K562 (cell line): Measurements from ENCODE around the gene YY1AP1. TPM values are rescaled to one million over a fixed set of nuclear protein-coding genes. Genes with fewer than 3 reads are reported as not detected.

Source experiments
- ASH1L ChIP-seq: fragments of 450-650 bp; IDR thresholded peaks from 2 replicates; pipeline ENCODE4 v1.6.1; 2018; ENCODE audit warnings: borderline replicate concordance, mild to moderate bottlenecking, low read depth; ENCODE audit not compliant: partially characterized antibody
- BCL6 ChIP-seq: fragments of 250-450 bp; sonication (Bioruptor Pico); IDR thresholded peaks from 2 replicates; pipeline ENCODE4 v1.4.0; 2020
- C11orf30 ChIP-seq: fragments of 450-650 bp; IDR thresholded peaks from 2 replicates; pipeline ENCODE4 v1.6.1; 2016; ENCODE audit warnings: low read depth, mild to moderate bottlenecking
- CEBPG ChIP-seq, 3 experiments: fragments of 200-800 bp in 1 of 3; sonication (Bioruptor generic) in 1 of 3; sonication (generic) in 1 of 3; formaldehyde crosslinking in 1 of 3; IDR thresholded peaks in 2 of 3; conservative IDR thresholded peaks in 1 of 3; 2 replicates each; pipeline versions ENCODE4 v1.6.1 to v1.8.0; 2016 to 2022; ENCODE audit warnings: missing compliant biosample characterization in 2 of 3, missing genetic modification characterization in 2 of 3, mild to moderate bottlenecking in 1 of 3, missing genetic modification reagents in 1 of 3
- CHD4 ChIP-seq: fragments of 200-600 bp; sonication (generic); IDR thresholded peaks from 3 replicates; pipeline ENCODE4 v1.6.1; 2012; ENCODE audit warnings: low read depth, mild to moderate bottlenecking, mixed read lengths, low read length, inconsistent platforms; ENCODE audit not compliant: insufficient read depth, insufficient replicate concordance, poor library complexity, severe bottlenecking
- GATA2 ChIP-seq: sonication (generic); formaldehyde crosslinking; IDR thresholded peaks from 2 replicates; pipeline ENCODE4 v1.4.0; 2020; ENCODE audit warnings: mild to moderate bottlenecking, missing genetic modification reagents
- GATAD2B ChIP-seq: fragments of 450-650 bp; IDR thresholded peaks from 2 replicates; pipeline ENCODE4 v1.6.1; 2017; ENCODE audit warnings: mild to moderate bottlenecking, borderline replicate concordance
- HBP1 ChIP-seq: fragments of 450-650 bp; formaldehyde crosslinking; IDR thresholded peaks from 2 replicates; pipeline ENCODE4 v1.4.0; 2022; ENCODE audit warnings: missing genetic modification characterization
- LEF1 ChIP-seq: fragments of 450-650 bp; IDR thresholded peaks from 2 replicates; pipeline ENCODE4 v1.6.1; 2016; ENCODE audit warnings: mild to moderate bottlenecking
- PHF20 ChIP-seq: fragments of 450-650 bp; IDR thresholded peaks from 2 replicates; pipeline ENCODE4 v1.6.1; 2018; ENCODE audit not compliant: partially characterized antibody
- POLR2AphosphoS2 ChIP-seq: IDR thresholded peaks from 2 replicates; pipeline ENCODE4 v1.6.1; 2012; ENCODE audit warnings: low read length, improper control_type of control experiment
- SAP30 ChIP-seq: fragments of 200-600 bp; sonication (generic); IDR thresholded peaks from 2 replicates; pipeline ENCODE4 v1.6.1; 2012; ENCODE audit warnings: borderline replicate concordance, low read depth, mild to moderate bottlenecking, moderate library complexity, low read length, control low read depth, inconsistent platforms; ENCODE audit not compliant: insufficient read depth, poor library complexity, severe bottlenecking
- SIN3A ChIP-seq, 2 experiments: fragments of 150-350 bp in 1 of 2; IDR thresholded peaks; 2 replicates each; pipeline ENCODE4 v1.6.1; 2011 to 2016; ENCODE audit warnings: borderline replicate concordance in 2 of 2, low read depth in 2 of 2, low read length in 2 of 2, mild to moderate bottlenecking in 2 of 2, moderate library complexity in 2 of 2; ENCODE audit not compliant: control insufficient read depth in 1 of 2
- SMARCB1 ChIP-seq: IDR thresholded peaks from 2 replicates; pipeline ENCODE4 v1.6.1; 2011; ENCODE audit warnings: improper control_type of control experiment, low read depth; ENCODE audit not compliant: insufficient read length
- VEZF1 ChIP-seq: fragments of 200-800 bp; sonication (Bioruptor generic); IDR thresholded peaks from 2 replicates; pipeline ENCODE4 v1.6.1; 2017; ENCODE audit warnings: missing genetic modification characterization, missing compliant biosample characterization
- YBX1 ChIP-seq: fragments of 450-650 bp; IDR thresholded peaks from 2 replicates; pipeline ENCODE4 v1.7.1; 2016; ENCODE audit warnings: mild to moderate bottlenecking
- ZBTB11 ChIP-seq, 3 experiments: fragments of 200-800 bp in 1 of 3; fragments of 250-450 bp in 1 of 3; fragments of 450-650 bp in 1 of 3; sonication (Bioruptor Pico) in 1 of 3; sonication (Bioruptor generic) in 1 of 3; formaldehyde crosslinking in 1 of 3; IDR thresholded peaks; 2 replicates each; pipeline versions ENCODE4 v1.6.1 to v1.8.0; 2016 to 2022; ENCODE audit warnings: mild to moderate bottlenecking in 2 of 3, missing genetic modification characterization in 2 of 3, missing compliant biosample characterization in 1 of 3, moderate library complexity in 1 of 3
- ZBTB33 ChIP-seq: sonication (generic); formaldehyde crosslinking; IDR thresholded peaks from 2 replicates; pipeline ENCODE4 v1.8.1; 2023; ENCODE audit warnings: mild to moderate bottlenecking, missing genetic modification reagents
- polyA plus RNA-seq, 8 experiments: library from polyadenylated mRNA; depleted of rRNA in 4 of 8; stranded (reverse) in 5 of 8; unstranded in 3 of 8; fragments of >200 nt; fragmentation: Nextera tagmentation in 2 of 8; fragmentation: Illumina TruSeq in 1 of 8; extraction: Ambion mirVana in 2 of 8; extraction: Trizol in 1 of 8; gene quantifications; 2 replicates each; pipeline versions ENCODE4 v1.2.1 to v1.2.3, GENCODE V29; 2011 to 2014; ENCODE audit warnings: inconsistent platforms in 1 of 8, missing spikeins in 1 of 8
- total RNA-seq, 7 experiments: library from RNA; depleted of rRNA in 6 of 7; stranded (reverse); fragments of >200 nt in 6 of 7; fragmentation: Illumina TruSeq in 2 of 7; extraction: Trizol in 2 of 7; gene quantifications; 2 replicates each; pipeline versions ENCODE4 v1.2.1 to v1.2.3, GENCODE V29; 2011 to 2021; ENCODE audit warnings: low replicate concordance in 1 of 7

Gene YY1AP1
- total and polyA plus RNA-seq, 9 of the 15 experiments (the other 6 are each of a cell fraction or from before 2014, with no cell fraction given) = 18.4 to 90.7 (median 42.9) TPM

- no peak for TF ChIP-seq C11orf30
- no peak for TF ChIP-seq CEBPG (CRISPR knock-in tag; IDR thresholded peaks at IDR 0.05)
- no peak for TF ChIP-seq CEBPG (tag; conservative IDR thresholded peaks at IDR 0.05 in 1 of 2, IDR thresholded peaks at IDR 0.05 in 1 of 2)
- TF ChIP-seq ZBTB11 (CRISPR knock-in tag; IDR thresholded peaks at IDR 0.05) = no peak
- peak; percentile 62; the same call in 1 of the 2 replicates for TF ChIP-seq LEF1
- no peak for TF ChIP-seq SMARCB1
- no peak for TF ChIP-seq HBP1
- peak; percentile 53; the same call in 1 of the 2 replicates for TF ChIP-seq GATAD2B
- no peak for TF ChIP-seq YBX1
- no peak for TF ChIP-seq POLR2AphosphoS2
- no peak for TF ChIP-seq VEZF1
- TF ChIP-seq PHF20 = no peak
- no peak for TF ChIP-seq CHD4
- peak; percentile 17; the same call in 1 of the 2 replicates for TF ChIP-seq ZBTB33
- TF ChIP-seq SAP30 = no peak
- TF ChIP-seq ASH1L = no peak
- peak; percentile 87 for TF ChIP-seq GATA2 (CRISPR knock-in tag)
- no peak for TF ChIP-seq BCL6 (CRISPR knock-in tag)
- 0 out of 4 replicates have a peak, but pooled peaks of 1 of the 2 experiments have one; percentile 7 for TF ChIP-seq SIN3A (IDR thresholded peaks at IDR 0.05; ENCODE audit: borderline replicate concordance in 2 of 2, control insufficient read depth in 1 of 2, low read depth in 2 of 2, low read length in 2 of 2)
Observed at GRCh38 chr1:155691992-155692528, 3.5 kb upstream of the YY1AP1 start (continued).
